Lower lobe of right lung (tissue), 2 donors: ENCODE measurements around the gene GOPC. TPM values are rescaled to one million over a fixed set of nuclear protein-coding genes. Genes with fewer than 3 reads are reported as not detected.

Experiments
- ATAC-seq, 2 donors: fragments of 200-7000 bp; cut with Tn5 transposase; one replicate each; pipeline ENCODE4 v1.9.1; 2020 to 2022; ENCODE audit warnings: mild to moderate bottlenecking in 2 of 2, moderate library complexity in 2 of 2
- DNase-seq: peaks from one replicate; pipeline ENCODE4 v3.0.0-alpha.2; 2020
- H3K27ac ChIP-seq: fragments of 200-600 bp; one replicate; pipeline ENCODE4 v1.8.0; 2022
- H3K27me3 ChIP-seq: fragments of 200-600 bp; one replicate; pipeline ENCODE4 v1.8.0; 2022; ENCODE audit warnings: low read depth
- H3K36me3 ChIP-seq: fragments of 200-600 bp; one replicate; pipeline ENCODE4 v1.8.0; 2022; ENCODE audit warnings: mild to moderate bottlenecking
- H3K4me1 ChIP-seq: fragments of 200-600 bp; one replicate; pipeline ENCODE4 v1.8.0; 2022
- H3K4me3 ChIP-seq: fragments of 200-600 bp; one replicate; pipeline ENCODE4 v1.8.0; 2022; ENCODE audit warnings: mild to moderate bottlenecking
- H3K9me3 ChIP-seq: fragments of 200-600 bp; one replicate; pipeline ENCODE4 v1.8.0; 2022
- intact Hi-C: fragments of 100-400 bp; cut with DNase I; formaldehyde crosslinking; loops from one replicate; pipeline ENCODE4 v1.11.0; 2022
- total RNA-seq: library from RNA; stranded (reverse); fragmentation: NEBNext Ultra II Directional; extraction: Animal tissue kit (Norgen Biotek cat#: 25700); gene quantifications from one replicate; pipeline ENCODE4 v1.2.1, GENCODE V29; 2021
- TF ChIP-seq, protein P1 (sequence below): fragments of 200-600 bp; IDR thresholded peaks from one replicate; pipeline ENCODE4 v1.8.0; 2022; ENCODE audit warnings: antibody characterized with exemption, mild to moderate bottlenecking
- donor health status: DM: no; HTN: yes; CAD: no; lungs with severe emphysema.

GOPC gene
- total RNA-seq, 1 donor from 2014 or later = 22.4 TPM

DNA sequence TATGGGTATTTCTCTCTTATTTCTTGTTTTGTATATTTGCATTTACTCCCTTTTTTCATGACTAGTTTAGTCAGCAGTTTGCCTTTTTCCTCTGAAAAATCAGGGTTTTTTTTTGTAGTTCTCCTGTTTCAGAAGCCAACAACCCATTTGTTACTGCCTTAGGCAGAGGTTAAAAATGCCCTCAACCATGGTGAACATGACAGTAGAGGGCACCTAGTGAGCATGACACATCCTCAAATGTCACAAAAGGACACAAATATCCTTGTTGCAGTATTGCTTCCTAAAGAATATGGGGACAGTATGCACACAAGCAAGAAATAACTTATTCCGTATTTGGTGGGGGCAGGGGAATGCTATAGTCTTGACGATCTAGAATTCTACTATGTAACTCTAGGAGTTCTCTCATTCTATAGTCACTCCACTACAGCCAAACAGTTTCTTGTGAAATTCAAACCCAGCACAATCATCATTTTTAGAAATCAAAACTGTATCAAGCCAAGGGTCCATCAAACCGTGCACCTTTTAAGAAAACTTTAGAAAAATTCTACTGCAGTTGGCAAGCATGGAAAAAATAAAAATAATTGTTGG is 47.0 kb downstream of the GOPC start:
- Histone ChIP-seq H3K9me3 (no peaks in the 10 kb centered on the region), H3K4me3 (no peak overlapping the region), H3K27ac (no peak overlapping the region), H3K27me3 (no peaks in the 10 kb centered on the region), H3K36me3 (no peaks in the 10 kb centered on the region), H3K4me1 (peaks cover 14% of the 10 kb centered on the region)
- DNase-seq = no peak
- TF ChIP-seq, protein P1, sequence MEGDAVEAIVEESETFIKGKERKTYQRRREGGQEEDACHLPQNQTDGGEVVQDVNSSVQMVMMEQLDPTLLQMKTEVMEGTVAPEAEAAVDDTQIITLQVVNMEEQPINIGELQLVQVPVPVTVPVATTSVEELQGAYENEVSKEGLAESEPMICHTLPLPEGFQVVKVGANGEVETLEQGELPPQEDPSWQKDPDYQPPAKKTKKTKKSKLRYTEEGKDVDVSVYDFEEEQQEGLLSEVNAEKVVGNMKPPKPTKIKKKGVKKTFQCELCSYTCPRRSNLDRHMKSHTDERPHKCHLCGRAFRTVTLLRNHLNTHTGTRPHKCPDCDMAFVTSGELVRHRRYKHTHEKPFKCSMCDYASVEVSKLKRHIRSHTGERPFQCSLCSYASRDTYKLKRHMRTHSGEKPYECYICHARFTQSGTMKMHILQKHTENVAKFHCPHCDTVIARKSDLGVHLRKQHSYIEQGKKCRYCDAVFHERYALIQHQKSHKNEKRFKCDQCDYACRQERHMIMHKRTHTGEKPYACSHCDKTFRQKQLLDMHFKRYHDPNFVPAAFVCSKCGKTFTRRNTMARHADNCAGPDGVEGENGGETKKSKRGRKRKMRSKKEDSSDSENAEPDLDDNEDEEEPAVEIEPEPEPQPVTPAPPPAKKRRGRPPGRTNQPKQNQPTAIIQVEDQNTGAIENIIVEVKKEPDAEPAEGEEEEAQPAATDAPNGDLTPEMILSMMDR = no peak
- intact Hi-C loops = loop anchor here (10.0 kb wide), 2 partner anchors 71 to 101 kb away; partner anchors contain the start of gene DCBLD1
- no peak for ATAC-seq

DNA sequence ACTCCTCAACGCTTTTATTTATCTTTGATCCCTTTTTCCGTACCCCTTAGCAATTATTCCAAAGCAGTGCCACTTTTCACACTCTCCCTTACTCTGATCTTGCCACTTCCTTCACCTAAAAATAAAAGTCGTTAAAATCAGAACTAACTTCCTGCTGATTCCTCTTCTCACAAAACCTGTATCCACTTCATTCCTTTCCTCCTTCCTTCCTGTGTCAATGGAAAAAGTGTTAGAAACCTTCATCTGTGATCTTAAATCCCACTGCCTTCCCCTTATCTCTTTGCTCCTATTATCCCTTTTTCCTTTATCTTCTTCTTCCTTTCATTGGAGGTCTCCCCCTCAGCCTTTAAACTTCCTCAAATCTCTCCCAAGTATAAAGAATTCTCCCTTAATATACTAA is 49.2 kb downstream of the GOPC start:
- H3K9me3 ChIP-seq = no peaks in the 10 kb centered on the region
- H3K27me3 ChIP-seq = no peaks in the 10 kb centered on the region
- ATAC-seq (no peak), DNase-seq (no peak)
- TF ChIP-seq, protein P1 = no peak
- peaks cover 31% of the 10 kb centered on the region for H3K4me1 ChIP-seq
- H3K4me3 ChIP-seq = no peak overlapping the region
- no peak overlapping the region for H3K27ac ChIP-seq
- intact Hi-C loops = loop anchor here (10.0 kb wide), 2 partner anchors 68 to 98 kb away; partner anchors contain the start of gene DCBLD1
- peaks cover 1% of the 10 kb centered on the region for H3K36me3 ChIP-seq

DNA sequence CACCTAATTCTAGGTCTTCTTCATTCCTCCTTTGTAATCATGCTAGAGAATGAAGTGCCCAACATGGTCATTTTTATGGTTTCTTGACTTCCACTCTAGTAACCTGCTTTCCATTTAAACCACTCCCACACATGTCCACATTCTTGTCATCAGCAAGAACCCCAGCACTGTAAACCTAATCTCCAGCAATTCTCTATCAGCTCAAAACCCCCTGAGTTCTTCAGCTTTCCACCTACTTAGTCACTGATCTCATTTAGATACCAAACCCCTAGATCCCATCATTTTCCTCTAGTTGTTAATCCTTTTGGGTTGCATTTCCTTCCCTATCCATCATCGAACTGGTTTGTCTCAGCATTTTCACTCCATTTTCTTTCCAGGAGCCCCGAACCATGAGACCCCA is 49.7 kb downstream of the GOPC start:
- intact Hi-C loops = loop anchor here (10.0 kb wide), 2 partner anchors 68 to 98 kb away; partner anchors contain the start of gene DCBLD1
- no peak for DNase-seq
- no peak overlapping the region for H3K27ac ChIP-seq
- H3K4me1 ChIP-seq = peaks cover 34% of the 10 kb centered on the region
- H3K9me3 ChIP-seq = no peaks in the 10 kb centered on the region
- peaks cover 7% of the 10 kb centered on the region for H3K36me3 ChIP-seq
- TF ChIP-seq, protein P1 = no peak
- no peak for ATAC-seq
- no peak overlapping the region for H3K4me3 ChIP-seq
- no peaks in the 10 kb centered on the region for H3K27me3 ChIP-seq

DNA sequence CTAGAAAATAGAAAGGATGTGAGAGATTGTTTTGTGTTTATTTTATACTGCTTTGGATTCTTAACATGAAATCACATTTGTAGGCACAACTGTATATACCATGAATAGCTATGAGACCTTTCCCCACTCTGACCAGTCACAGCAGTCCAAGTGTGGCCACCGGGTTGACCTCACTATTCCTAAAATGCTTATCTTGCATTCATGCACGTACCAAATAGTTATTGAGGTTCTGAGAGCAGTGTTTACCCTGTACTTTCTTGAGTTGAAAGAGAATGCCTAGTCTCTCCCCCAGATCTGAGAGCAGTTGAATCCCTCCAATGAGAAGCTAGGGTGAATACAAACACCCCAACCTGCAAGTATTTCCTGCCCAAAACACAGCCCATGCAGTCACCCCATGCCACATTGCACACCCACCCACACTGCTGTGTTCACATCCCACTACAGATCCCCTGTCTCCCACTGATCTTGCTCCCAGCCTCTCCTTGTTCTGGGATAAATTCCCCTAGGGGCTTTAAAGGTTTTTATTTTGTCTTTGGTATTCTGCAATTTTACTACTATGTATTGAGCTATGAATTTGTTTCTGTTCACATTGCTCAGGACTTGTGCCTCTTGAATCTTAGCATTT is 51.6 kb downstream of the GOPC start:
- no peak for DNase-seq
- Histone ChIP-seq H3K4me1 (peaks cover 30% of the 10 kb centered on the region), H3K27ac (no peak overlapping the region), H3K36me3 (peaks cover 26% of the 10 kb centered on the region), H3K27me3 (no peaks in the 10 kb centered on the region), H3K9me3 (no peaks in the 10 kb centered on the region), H3K4me3 (no peak overlapping the region)
- intact Hi-C loops = loop anchor here (10.0 kb wide), 2 partner anchors 66 to 96 kb away; partner anchors contain the start of gene DCBLD1
- ATAC-seq = no peak
- TF ChIP-seq, protein P1 = no peak

DNA sequence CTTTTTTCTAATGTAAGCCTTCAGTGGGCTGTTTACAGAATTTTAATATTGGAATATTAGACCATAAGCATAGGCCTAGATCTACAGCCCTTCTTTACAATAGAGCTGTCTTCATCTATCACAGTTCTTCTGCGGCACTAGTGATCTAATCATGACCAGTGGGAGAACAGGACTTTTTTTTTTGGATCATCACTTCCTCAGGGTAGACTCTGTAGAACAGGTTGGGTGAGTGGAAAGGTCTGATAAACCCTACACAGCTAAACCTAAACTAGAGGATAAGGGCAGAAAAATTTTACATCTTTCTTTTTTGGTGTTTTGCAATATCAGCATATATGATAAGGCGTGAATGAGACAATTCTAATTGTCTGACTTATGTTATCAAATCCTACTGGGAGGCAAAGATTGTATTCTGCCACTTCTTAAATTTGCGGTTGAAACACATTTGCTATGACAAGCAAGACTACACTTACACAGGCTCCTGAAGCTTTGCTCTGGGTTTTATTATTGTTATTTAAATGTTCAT is 52.2 kb downstream of the GOPC start:
- Histone ChIP-seq H3K36me3 (peaks cover 32% of the 10 kb centered on the region), H3K9me3 (no peaks in the 10 kb centered on the region), H3K27me3 (no peaks in the 10 kb centered on the region), H3K27ac (no peak overlapping the region), H3K4me1 (peaks cover 26% of the 10 kb centered on the region), H3K4me3 (no peak overlapping the region)
- TF ChIP-seq, protein P1 = no peak
- ATAC-seq = no peak
- DNase-seq = no peak
- intact Hi-C loops = loop anchor here (10.0 kb wide), 2 partner anchors 65 to 95 kb away; partner anchors contain the start of gene DCBLD1
